HepG2 (cell line): ENCODE measurements around the gene GSTM2. TPM values are rescaled to one million over a fixed set of nuclear protein-coding genes. Genes with fewer than 3 reads are reported as not detected.

Experiments used
- GTF3A ChIP-seq: sonication (generic); formaldehyde crosslinking; conservative IDR thresholded peaks from 2 replicates; pipeline ENCODE4 v1.4.0; 2020; ENCODE audit warnings: mild to moderate bottlenecking, missing genetic modification reagents
- HNRNPUL1 ChIP-seq: fragments of 200-400 bp; formaldehyde crosslinking; IDR thresholded peaks from 2 replicates; pipeline ENCODE4 v1.6.1; 2017; ENCODE audit warnings: low read depth, mild to moderate bottlenecking, low read length, moderate library complexity
- HOXA5 ChIP-seq: sonication (generic); formaldehyde crosslinking; IDR thresholded peaks from 2 replicates; pipeline ENCODE4 v1.4.0; 2020; ENCODE audit warnings: missing genetic modification reagents
- MED13 ChIP-seq: sonication (generic); formaldehyde crosslinking; IDR thresholded peaks from 2 replicates; pipeline ENCODE4 v1.5.0; 2020; ENCODE audit warnings: missing genetic modification reagents
- NFKB2 ChIP-seq: sonication (generic); formaldehyde crosslinking; IDR thresholded peaks from 2 replicates; pipeline ENCODE4 v1.4.0; 2020; ENCODE audit warnings: missing genetic modification reagents, borderline replicate concordance
- NR2C2 ChIP-seq: sonication (generic); formaldehyde crosslinking; IDR thresholded peaks from 2 replicates; pipeline ENCODE4 v1.4.0; 2020; ENCODE audit warnings: missing genetic modification reagents, mild to moderate bottlenecking, moderate library complexity, borderline replicate concordance
- PHF21A ChIP-seq: sonication (generic); formaldehyde crosslinking; IDR thresholded peaks from 2 replicates; pipeline ENCODE4 v1.5.0; 2020; ENCODE audit warnings: mild to moderate bottlenecking, missing genetic modification reagents
- RARA ChIP-seq: IDR thresholded peaks from 2 replicates; pipeline ENCODE4 v1.6.1; 2016; ENCODE audit warnings: missing genetic modification reagents, missing compliant biosample characterization
- SMAD1 ChIP-seq: sonication (generic); formaldehyde crosslinking; IDR thresholded peaks from 2 replicates; pipeline ENCODE4 v1.4.0; 2020; ENCODE audit warnings: missing genetic modification reagents, low read depth, mild to moderate bottlenecking, borderline replicate concordance
- SMAD3 ChIP-seq: sonication (generic); formaldehyde crosslinking; IDR thresholded peaks from 2 replicates; pipeline ENCODE4 v1.4.0; 2020; ENCODE audit warnings: missing genetic modification reagents
- YEATS4 ChIP-seq: sonication (generic); formaldehyde crosslinking; IDR thresholded peaks from 2 replicates; pipeline ENCODE4 v1.4.0; 2020; ENCODE audit warnings: missing genetic modification reagents, borderline replicate concordance
- ZBTB2 ChIP-seq: sonication (generic); formaldehyde crosslinking; IDR thresholded peaks from 2 replicates; pipeline ENCODE4 v1.8.0; 2022; ENCODE audit warnings: low read depth, missing genetic modification reagents
- ZBTB7B ChIP-seq: sonication (generic); formaldehyde crosslinking; IDR thresholded peaks from 2 replicates; pipeline ENCODE4 v1.4.0; 2020; ENCODE audit warnings: missing genetic modification reagents
- ZMYM3 ChIP-seq: sonication (generic); formaldehyde crosslinking; IDR thresholded peaks from 2 replicates; pipeline ENCODE4 v1.5.1; 2020; ENCODE audit warnings: mild to moderate bottlenecking, missing genetic modification reagents
- ZNF414 ChIP-seq: sonication (generic); formaldehyde crosslinking; IDR thresholded peaks from 2 replicates; pipeline ENCODE4 v1.5.0; 2020; ENCODE audit warnings: missing genetic modification reagents
- ZNF724P ChIP-seq: sonication (generic); formaldehyde crosslinking; IDR thresholded peaks from 2 replicates; pipeline ENCODE4 v1.8.0; 2022; ENCODE audit warnings: missing genetic modification reagents, borderline replicate concordance
- polyA plus RNA-seq, 8 experiments: library from polyadenylated mRNA; depleted of rRNA in 3 of 8; stranded (reverse) in 7 of 8; unstranded in 1 of 8; fragments of >200 nt; fragmentation: Illumina TruSeq in 4 of 8; extraction: Trizol in 4 of 8; gene quantifications; 2 replicates each; pipeline versions ENCODE4 v1.2.1 to v1.2.3, GENCODE V29; 2011 to 2016; ENCODE audit warnings: low read depth in 4 of 8, missing spikeins in 1 of 8, mixed read lengths in 1 of 8; ENCODE audit not compliant: insufficient read depth in 1 of 8
- total RNA-seq, 5 experiments: library from RNA; depleted of rRNA; stranded (reverse); fragments of >200 nt; fragmentation: Illumina TruSeq; extraction: Trizol; gene quantifications; 2 replicates each; pipeline ENCODE4 v1.2.3, GENCODE V29; 2016; ENCODE audit warnings: low read depth in 1 of 5
- TF ChIP-seq, protein P1 (sequence below): IDR thresholded peaks from 2 replicates; pipeline ENCODE4 v1.6.1; 2016; ENCODE audit warnings: low read depth
- TF ChIP-seq, protein P2 (sequence below), 2 experiments: IDR thresholded peaks; 2 replicates each; pipeline ENCODE4 v1.6.1; 2011 to 2012; ENCODE audit warnings: low read length in 2 of 2, borderline replicate concordance in 1 of 2, low read depth in 1 of 2, mild to moderate bottlenecking in 1 of 2, moderate library complexity in 1 of 2
- TF ChIP-seq, protein P3 (sequence below): sonication (generic); formaldehyde crosslinking; IDR thresholded peaks from 2 replicates; pipeline ENCODE4 v1.5.1; 2020; ENCODE audit warnings: mild to moderate bottlenecking, moderate library complexity, missing genetic modification reagents

GSTM2 gene
- total and polyA plus RNA-seq, 2 of the 13 experiments (the other 11 are each of a cell fraction or from before 2014, with no cell fraction given) = 7.0 to 15.0 TPM

GRCh38 chr1:109619576-109620400 lies 48.1 kb upstream of the GSTM2 start, which contains the start of the genes AMPD2 and GNAT2 (continued):
- TF ChIP-seq, protein P1, sequence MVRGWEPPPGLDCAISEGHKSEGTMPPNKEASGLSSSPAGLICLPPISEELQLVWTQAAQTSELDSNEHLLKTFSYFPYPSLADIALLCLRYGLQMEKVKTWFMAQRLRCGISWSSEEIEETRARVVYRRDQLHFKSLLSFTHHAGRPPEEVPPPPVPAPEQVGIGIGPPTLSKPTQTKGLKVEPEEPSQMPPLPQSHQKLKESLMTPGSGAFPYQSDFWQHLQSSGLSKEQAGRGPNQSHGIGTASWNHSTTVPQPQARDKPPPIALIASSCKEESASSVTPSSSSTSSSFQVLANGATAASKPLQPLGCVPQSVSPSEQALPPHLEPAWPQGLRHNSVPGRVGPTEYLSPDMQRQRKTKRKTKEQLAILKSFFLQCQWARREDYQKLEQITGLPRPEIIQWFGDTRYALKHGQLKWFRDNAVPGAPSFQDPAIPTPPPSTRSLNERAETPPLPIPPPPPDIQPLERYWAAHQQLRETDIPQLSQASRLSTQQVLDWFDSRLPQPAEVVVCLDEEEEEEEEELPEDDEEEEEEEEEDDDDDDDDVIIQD (CRISPR knock-in tag) = 0 out of 2 replicates have a peak, but pooled peaks have one; percentile 26
- TF ChIP-seq HOXA5 (CRISPR knock-in tag) (peak; percentile 52), GTF3A (CRISPR knock-in tag) (no peak), SMAD1 (CRISPR knock-in tag) (0 out of 2 replicates have a peak, but pooled peaks have one; percentile 20), SMAD3 (CRISPR knock-in tag) (no peak), NFKB2 (peak; percentile 71; the same call in 1 of the 2 replicates), ZBTB7B (CRISPR knock-in tag) (peak; percentile 87), ZNF724P (CRISPR knock-in tag) (no peak), RARA (CRISPR knock-in tag) (0 out of 2 replicates have a peak, but pooled peaks have one; percentile 13), ZNF414 (CRISPR knock-in tag) (0 out of 2 replicates have a peak, but pooled peaks have one; percentile 19), MED13 (CRISPR knock-in tag) (peak; percentile 62; the same call in 1 of the 2 replicates), HNRNPUL1 (no peak), NR2C2 (CRISPR knock-in tag) (peak; percentile 2; the same call in 1 of the 2 replicates), YEATS4 (peak; percentile 96), PHF21A (CRISPR knock-in tag) (peak; percentile 61; the same call in 1 of the 2 replicates), ZMYM3 (CRISPR knock-in tag) (0 out of 2 replicates have a peak, but pooled peaks have one; percentile 17), ZBTB2 (CRISPR knock-in tag) (no peak)
- TF ChIP-seq, protein P2, sequence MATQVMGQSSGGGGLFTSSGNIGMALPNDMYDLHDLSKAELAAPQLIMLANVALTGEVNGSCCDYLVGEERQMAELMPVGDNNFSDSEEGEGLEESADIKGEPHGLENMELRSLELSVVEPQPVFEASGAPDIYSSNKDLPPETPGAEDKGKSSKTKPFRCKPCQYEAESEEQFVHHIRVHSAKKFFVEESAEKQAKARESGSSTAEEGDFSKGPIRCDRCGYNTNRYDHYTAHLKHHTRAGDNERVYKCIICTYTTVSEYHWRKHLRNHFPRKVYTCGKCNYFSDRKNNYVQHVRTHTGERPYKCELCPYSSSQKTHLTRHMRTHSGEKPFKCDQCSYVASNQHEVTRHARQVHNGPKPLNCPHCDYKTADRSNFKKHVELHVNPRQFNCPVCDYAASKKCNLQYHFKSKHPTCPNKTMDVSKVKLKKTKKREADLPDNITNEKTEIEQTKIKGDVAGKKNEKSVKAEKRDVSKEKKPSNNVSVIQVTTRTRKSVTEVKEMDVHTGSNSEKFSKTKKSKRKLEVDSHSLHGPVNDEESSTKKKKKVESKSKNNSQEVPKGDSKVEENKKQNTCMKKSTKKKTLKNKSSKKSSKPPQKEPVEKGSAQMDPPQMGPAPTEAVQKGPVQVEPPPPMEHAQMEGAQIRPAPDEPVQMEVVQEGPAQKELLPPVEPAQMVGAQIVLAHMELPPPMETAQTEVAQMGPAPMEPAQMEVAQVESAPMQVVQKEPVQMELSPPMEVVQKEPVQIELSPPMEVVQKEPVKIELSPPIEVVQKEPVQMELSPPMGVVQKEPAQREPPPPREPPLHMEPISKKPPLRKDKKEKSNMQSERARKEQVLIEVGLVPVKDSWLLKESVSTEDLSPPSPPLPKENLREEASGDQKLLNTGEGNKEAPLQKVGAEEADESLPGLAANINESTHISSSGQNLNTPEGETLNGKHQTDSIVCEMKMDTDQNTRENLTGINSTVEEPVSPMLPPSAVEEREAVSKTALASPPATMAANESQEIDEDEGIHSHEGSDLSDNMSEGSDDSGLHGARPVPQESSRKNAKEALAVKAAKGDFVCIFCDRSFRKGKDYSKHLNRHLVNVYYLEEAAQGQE (IDR thresholded peaks at IDR 0.05; ENCODE audit: borderline replicate concordance in 1 of 2, low read depth in 1 of 2, low read length in 2 of 2) = 0 out of 4 replicates have a peak, but pooled peaks of 1 of the 2 experiments have one; percentile 3
- TF ChIP-seq, protein P3, sequence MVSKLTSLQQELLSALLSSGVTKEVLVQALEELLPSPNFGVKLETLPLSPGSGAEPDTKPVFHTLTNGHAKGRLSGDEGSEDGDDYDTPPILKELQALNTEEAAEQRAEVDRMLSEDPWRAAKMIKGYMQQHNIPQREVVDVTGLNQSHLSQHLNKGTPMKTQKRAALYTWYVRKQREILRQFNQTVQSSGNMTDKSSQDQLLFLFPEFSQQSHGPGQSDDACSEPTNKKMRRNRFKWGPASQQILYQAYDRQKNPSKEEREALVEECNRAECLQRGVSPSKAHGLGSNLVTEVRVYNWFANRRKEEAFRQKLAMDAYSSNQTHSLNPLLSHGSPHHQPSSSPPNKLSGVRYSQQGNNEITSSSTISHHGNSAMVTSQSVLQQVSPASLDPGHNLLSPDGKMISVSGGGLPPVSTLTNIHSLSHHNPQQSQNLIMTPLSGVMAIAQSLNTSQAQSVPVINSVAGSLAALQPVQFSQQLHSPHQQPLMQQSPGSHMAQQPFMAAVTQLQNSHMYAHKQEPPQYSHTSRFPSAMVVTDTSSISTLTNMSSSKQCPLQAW (CRISPR knock-in tag) = peak; percentile 82
